ENCODE results near the gene ITGA1. TPM values are rescaled to one million over a fixed set of nuclear protein-coding genes. Genes with fewer than 3 reads are reported as not detected.

Gene ITGA1
- total RNA-seq, 1 donor from 2014 or later, result 42.7 TPM

DNA sequence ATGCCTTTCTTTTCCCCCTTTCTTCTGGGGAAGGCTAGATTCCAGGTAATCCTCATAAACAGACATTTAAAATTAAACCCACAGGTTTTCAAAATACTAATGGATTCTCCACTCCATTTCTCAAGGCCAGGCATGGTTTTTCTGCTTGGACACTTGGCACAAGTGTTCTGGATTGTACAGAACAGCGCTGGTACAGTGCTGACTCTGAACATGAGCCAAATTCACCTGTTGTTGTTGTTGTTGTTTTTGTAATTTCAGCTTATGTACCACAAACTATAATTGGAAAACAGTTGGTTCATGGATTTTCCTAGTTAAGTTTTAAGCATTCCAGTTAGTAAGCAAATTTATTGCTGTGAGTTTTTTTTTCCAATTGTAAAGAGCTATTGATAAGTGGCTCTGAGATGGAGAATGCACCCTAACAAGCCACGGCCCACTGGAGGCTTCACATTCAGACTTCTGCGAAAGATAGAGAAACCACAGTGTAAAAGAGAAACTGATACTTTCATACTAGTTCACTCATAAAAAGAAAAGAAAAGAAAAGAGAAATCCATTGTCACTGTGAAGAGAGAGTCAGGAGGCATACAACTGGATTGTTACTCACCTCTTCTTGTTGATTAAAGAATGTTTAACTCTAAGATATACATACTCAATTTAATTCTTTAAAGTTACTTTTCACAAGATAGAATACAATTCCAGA lies 16.2 kb upstream of the ITGA1 start:
- H3K9me3 ChIP-seq, result no peaks in the 10 kb centered on the region
- H3K4me3 ChIP-seq, result no peak overlapping the region
- H3K27ac ChIP-seq, result no peak overlapping the region
- TF ChIP-seq CTCF (IDR thresholded peaks at IDR 0.05) (no peak), POLR2A (IDR thresholded peaks at IDR 0.05) (no peak), POLR2AphosphoS5 (IDR thresholded peaks at IDR 0.05; ENCODE audit: insufficient read depth in 1 of 2, low read depth in 1 of 2) (no peak)
- DNase-seq (ENCODE audit: extremely low spot score in 2 of 2), result no peak
- no peaks in the 10 kb centered on the region for H3K27me3 ChIP-seq
- intact Hi-C loops (cut with DNase I), result no loop called here
- no peaks in the 10 kb centered on the region for H3K36me3 ChIP-seq
- H3K4me1 ChIP-seq, result no peaks in the 10 kb centered on the region

DNA sequence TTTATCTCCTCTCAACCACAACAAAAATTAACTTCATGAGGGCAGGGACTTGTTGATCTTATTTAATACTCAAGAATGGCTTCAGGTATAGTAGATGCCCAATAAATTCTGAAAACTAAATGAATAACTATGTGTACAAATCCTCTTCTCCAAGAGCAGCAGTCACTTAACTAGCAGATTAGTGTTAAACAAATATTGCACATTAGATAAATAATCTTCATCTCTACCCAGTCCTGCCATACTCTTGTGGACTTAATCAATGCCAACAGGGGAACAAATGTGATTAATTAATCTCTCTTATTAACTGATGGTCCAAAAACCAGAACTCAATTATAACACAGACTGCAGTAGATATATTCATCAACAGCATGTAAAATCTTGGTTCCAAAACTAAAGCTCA lies 15.0 kb upstream of the ITGA1 start:
- no peak overlapping the region for H3K4me3 ChIP-seq
- intact Hi-C loops (cut with DNase I), result no loop called here

GRCh38 chr5:52773342-52773741 lies 14.4 kb upstream of the ITGA1 start:
- DNase-seq (ENCODE audit: extremely low spot score in 2 of 2), result no peak
- H3K4me3 ChIP-seq, result no peak overlapping the region
- no peaks in the 10 kb centered on the region for H3K9me3 ChIP-seq
- intact Hi-C loops (cut with DNase I), result no loop called here
- H3K36me3 ChIP-seq, result no peaks in the 10 kb centered on the region
- TF ChIP-seq POLR2AphosphoS5 (IDR thresholded peaks at IDR 0.05; ENCODE audit: insufficient read depth in 1 of 2, low read depth in 1 of 2) (peak in 1 of 2 donors; percentile 27), POLR2A (IDR thresholded peaks at IDR 0.05) (no peak)
- H3K27ac ChIP-seq, result no peak overlapping the region
- no peaks in the 10 kb centered on the region for H3K4me1 ChIP-seq
- H3K27me3 ChIP-seq, result no peaks in the 10 kb centered on the region

More for the DNA sequence above, 15.0 kb upstream of the ITGA1 start:
- H3K36me3 ChIP-seq, result no peaks in the 10 kb centered on the region
- H3K27ac ChIP-seq, result no peak overlapping the region
- TF ChIP-seq CTCF (IDR thresholded peaks at IDR 0.05) (no peak), POLR2AphosphoS5 (IDR thresholded peaks at IDR 0.05; ENCODE audit: insufficient read depth in 1 of 2, low read depth in 1 of 2) (no peak), POLR2A (IDR thresholded peaks at IDR 0.05) (no peak)
- H3K9me3 ChIP-seq, result no peaks in the 10 kb centered on the region
- DNase-seq (ENCODE audit: extremely low spot score in 2 of 2), result no peak
- H3K4me1 ChIP-seq, result no peaks in the 10 kb centered on the region
- no peaks in the 10 kb centered on the region for H3K27me3 ChIP-seq

DNA sequence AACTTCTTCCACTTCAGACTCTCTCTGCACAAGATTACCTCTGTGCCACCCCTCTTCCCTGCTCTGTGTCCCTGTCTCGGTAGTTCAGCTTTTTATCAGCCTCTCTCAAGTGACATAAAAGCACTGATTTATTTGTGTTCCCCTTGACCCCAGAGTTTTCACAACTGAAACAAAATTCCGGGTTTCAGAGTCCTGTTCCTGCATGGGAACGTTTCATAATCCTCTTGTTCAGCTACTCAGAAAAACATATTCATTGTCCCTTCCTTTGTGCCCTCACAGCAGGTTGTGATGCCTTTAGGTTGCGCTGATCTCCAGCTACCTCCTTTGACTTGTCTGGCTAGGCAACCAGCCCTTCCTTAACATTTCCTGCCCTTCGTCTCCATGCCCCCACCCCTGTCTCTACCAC lies 13.7 kb upstream of the ITGA1 start:
- Histone ChIP-seq H3K27me3 (no peaks in the 10 kb centered on the region), H3K9me3 (no peaks in the 10 kb centered on the region), H3K4me3 (no peak overlapping the region), H3K36me3 (no peaks in the 10 kb centered on the region), H3K4me1 (no peaks in the 10 kb centered on the region), H3K27ac (no peak overlapping the region)
- TF ChIP-seq CTCF (IDR thresholded peaks at IDR 0.05), result no peak
- TF ChIP-seq POLR2AphosphoS5 (IDR thresholded peaks at IDR 0.05; ENCODE audit: insufficient read depth in 1 of 2, low read depth in 1 of 2), result no peak
- intact Hi-C loops (cut with DNase I), result no loop called here
- no peak for DNase-seq (ENCODE audit: extremely low spot score in 2 of 2)

- TF ChIP-seq POLR2AphosphoS5 (IDR thresholded peaks at IDR 0.05; ENCODE audit: insufficient read depth in 1 of 2, low read depth in 1 of 2), result no peak
- TF ChIP-seq CTCF (IDR thresholded peaks at IDR 0.05), result no peak
- no peak for TF ChIP-seq POLR2A (IDR thresholded peaks at IDR 0.05)
- Histone ChIP-seq H3K9me3 (no peaks in the 10 kb centered on the region), H3K36me3 (no peaks in the 10 kb centered on the region), H3K4me1 (no peaks in the 10 kb centered on the region), H3K4me3 (no peak overlapping the region), H3K27me3 (no peaks in the 10 kb centered on the region), H3K27ac (peak overlapping the region; percentile 12)
- intact Hi-C loops (cut with DNase I), result no loop called here
- no peak for DNase-seq (ENCODE audit: extremely low spot score in 2 of 2)
Measured at GRCh38 chr5:52776116-52776515, 11.6 kb upstream of the ITGA1 start.

All from vagina (tissue), 2 donors.